HepG2 (cell line): ENCODE results near the gene USP15. TPM values are rescaled to one million over a fixed set of nuclear protein-coding genes. Genes with fewer than 3 reads are reported as not detected.

ENCODE experiments used
- ATAC-seq: fragments of 200-7000 bp; cut with Tn5 transposase; 3 replicates; pipeline ENCODE4 v1.9.1; 2020; ENCODE audit warnings: mild to moderate bottlenecking, moderate library complexity
- BruUV-seq: library from RNA; stranded (reverse); fragments of 400-500 nt; replicated peaks from 2 replicates; lab custom pipeline; 2021; lab: Mats Ljungman, UMichigan
- CTCF ChIA-PET: fragments of 300-600 bp; formaldehyde crosslinking; extraction: SDS; loops from one replicate; lab custom pipeline; 2021; ENCODE audit warnings: low total read pairs, inconsistent platforms, low intra/inter-chr PET ratio; lab: Yijun Ruan, JAX
- POLR2A ChIA-PET: fragments of 350-600 bp; sonication (Branson Sonifier 250); formaldehyde crosslinking; loops from one replicate; lab custom pipeline; 2020; ENCODE audit warnings: antibody characterized with exemption, inconsistent platforms; lab: Yijun Ruan, JAX
- DNase-seq: peaks from one replicate; pipeline ENCODE4 v3.0.0-alpha.2; 2015; ENCODE audit warnings: low spot score
- FAIRE-seq: peaks from 3 replicates; lab custom pipeline; 2011; peaks lifted over from hg19 to GRCh38; lab: Jason Lieb, UNC
- H2AFZ ChIP-seq: one replicate; pipeline ENCODE4 v1.6.1; 2011; ENCODE audit warnings: low read length, inconsistent platforms
- H3K27ac ChIP-seq: fragments of 300-600 bp; 3 replicates; pipeline ENCODE4 v1.8.0; 2011; ENCODE audit warnings: mixed run types, mild to moderate bottlenecking, mixed read lengths, low read length, inconsistent platforms; ENCODE audit not compliant: insufficient read depth; ENCODE audit errors: extremely low read length
- H3K27me3 ChIP-seq, 2 experiments: fragments of 200-600 bp in 1 of 2; 2 replicates in 1 of 2; 3 replicates in 1 of 2; pipeline versions ENCODE4 v1.6.0 to v1.8.0; 2011; ENCODE audit warnings: low read length in 2 of 2, mild to moderate bottlenecking in 2 of 2, moderate library complexity in 2 of 2, inconsistent platforms in 1 of 2; ENCODE audit not compliant: insufficient read depth in 2 of 2, control insufficient read depth in 1 of 2
- H3K36me3 ChIP-seq, 2 experiments: fragments of 200-600 bp in 1 of 2; replicated peaks in 1 of 2; 2 replicates in 1 of 2; 3 replicates in 1 of 2; pipeline versions ENCODE4 v1.5.1 to v1.8.0; 2011; ENCODE audit warnings: low read length in 2 of 2, inconsistent platforms in 1 of 2; ENCODE audit not compliant: insufficient read depth in 2 of 2, control insufficient read depth in 1 of 2
- H3K4me1 ChIP-seq: 2 replicates; pipeline ENCODE4 v1.5.1; 2012; ENCODE audit warnings: low read length, inconsistent platforms; ENCODE audit not compliant: insufficient read depth
- H3K4me2 ChIP-seq: 2 replicates; pipeline ENCODE4 v1.6.0; 2011; ENCODE audit warnings: low read depth, low read length, inconsistent platforms
- H3K4me3 ChIP-seq, 3 experiments: fragments of 200-600 bp in 1 of 3; sonication (generic), shearing (Covaris generic) in 1 of 3; replicated peaks in 1 of 3; 2 replicates each; pipeline ENCODE4 v1.5.1; 2011 to 2016; ENCODE audit warnings: low read length in 3 of 3, inconsistent platforms in 2 of 3, low read depth in 2 of 3, mild to moderate bottlenecking in 2 of 3, control low read depth in 1 of 3, mixed read lengths in 1 of 3; ENCODE audit not compliant: insufficient read depth in 1 of 3
- H3K79me2 ChIP-seq: one replicate; pipeline ENCODE4 v1.6.1; 2011; ENCODE audit warnings: low read length, inconsistent platforms; ENCODE audit not compliant: insufficient read depth
- H3K9ac ChIP-seq: 2 replicates; pipeline ENCODE4 v1.6.0; 2011; ENCODE audit warnings: mild to moderate bottlenecking, low read depth, low read length, inconsistent platforms; ENCODE audit not compliant: insufficient read depth
- H3K9me3 ChIP-seq: 2 replicates; pipeline ENCODE4 v1.5.1; 2012; ENCODE audit warnings: mild to moderate bottlenecking, low read length
- H4K20me1 ChIP-seq: 2 replicates; pipeline ENCODE4 v1.6.0; 2011; ENCODE audit warnings: inconsistent platforms, mild to moderate bottlenecking, low read length, moderate library complexity; ENCODE audit not compliant: insufficient read depth
- ESRRA ChIP-seq: sonication (generic); formaldehyde crosslinking; IDR thresholded peaks from 2 replicates; pipeline ENCODE4 v1.5.1; 2020; ENCODE audit warnings: mild to moderate bottlenecking, low read depth, missing genetic modification reagents
- NR0B2 ChIP-seq: sonication (generic); formaldehyde crosslinking; IDR thresholded peaks from 2 replicates; pipeline ENCODE4 v1.4.0; 2020; ENCODE audit warnings: mild to moderate bottlenecking, missing genetic modification reagents
- RFX3 ChIP-seq: IDR thresholded peaks from 2 replicates; pipeline ENCODE4 v1.6.1; 2016; ENCODE audit warnings: missing biosample characterization, missing genetic modification reagents
- RNF2 ChIP-seq: fragments of 450-650 bp; conservative IDR thresholded peaks from 2 replicates; pipeline ENCODE4 v1.6.1; 2016; ENCODE audit warnings: low read depth
- TAF1 ChIP-seq: sonication (generic); formaldehyde crosslinking; IDR thresholded peaks from 2 replicates; pipeline ENCODE4 v1.4.0; 2020; ENCODE audit warnings: missing genetic modification reagents
- USF2 ChIP-seq, 2 experiments: sonication (generic) in 1 of 2; formaldehyde crosslinking in 1 of 2; IDR thresholded peaks; 2 replicates each; pipeline versions ENCODE4 v1.5.1 to v1.6.1; 2011 to 2020; ENCODE audit warnings: borderline replicate concordance in 1 of 2, low read depth in 1 of 2, low read length in 1 of 2, mild to moderate bottlenecking in 1 of 2, missing genetic modification reagents in 1 of 2, moderate library complexity in 1 of 2
- ZBTB2 ChIP-seq: sonication (generic); formaldehyde crosslinking; IDR thresholded peaks from 2 replicates; pipeline ENCODE4 v1.8.0; 2022; ENCODE audit warnings: low read depth, missing genetic modification reagents
- ZFX ChIP-seq: sonication (generic); formaldehyde crosslinking; IDR thresholded peaks from 2 replicates; pipeline ENCODE4 v1.4.0; 2020; ENCODE audit warnings: mild to moderate bottlenecking, low read depth, missing genetic modification reagents, moderate library complexity
- ZHX1 ChIP-seq: sonication (generic); formaldehyde crosslinking; IDR thresholded peaks from 2 replicates; pipeline ENCODE4 v1.8.1; 2022; ENCODE audit warnings: low read depth, mild to moderate bottlenecking, missing genetic modification reagents
- ZKSCAN5 ChIP-seq: sonication (generic); formaldehyde crosslinking; IDR thresholded peaks from 2 replicates; pipeline ENCODE4 v1.5.1; 2020; ENCODE audit warnings: mild to moderate bottlenecking, missing genetic modification reagents
- ZNF468 ChIP-seq: sonication (generic); formaldehyde crosslinking; IDR thresholded peaks from 2 replicates; pipeline ENCODE4 v1.8.0; 2022; ENCODE audit warnings: mild to moderate bottlenecking, moderate library complexity, missing genetic modification reagents
- ZNF577 ChIP-seq: sonication (generic); formaldehyde crosslinking; IDR thresholded peaks from 2 replicates; pipeline ENCODE4 v1.4.0; 2020; ENCODE audit warnings: mild to moderate bottlenecking, low read depth, missing genetic modification reagents, borderline replicate concordance
- ZNF672 ChIP-seq: sonication (generic); formaldehyde crosslinking; IDR thresholded peaks from 2 replicates; pipeline ENCODE4 v1.8.1; 2022; ENCODE audit warnings: missing genetic modification reagents
- ZNF788 ChIP-seq: sonication (generic); formaldehyde crosslinking; IDR thresholded peaks from 2 replicates; pipeline ENCODE4 v1.5.0; 2020; ENCODE audit warnings: mild to moderate bottlenecking, missing genetic modification reagents, borderline replicate concordance
- ZUFSP ChIP-seq: sonication (generic); formaldehyde crosslinking; IDR thresholded peaks from 2 replicates; pipeline ENCODE4 v1.9.0; 2021; ENCODE audit warnings: missing genetic modification reagents, mild to moderate bottlenecking, borderline replicate concordance
- WGBS: methylation state at CpG from one replicate; pipeline ENCODE4 v1.1.6; 2017; ENCODE audit warnings: low lambda C conversion rate; 5-methylcytosine and 5-hydroxymethylcytosine counted together
- in situ Hi-C: cut with HindIII; loops from 2 replicates; pipeline ENCODE4 v1.10.0; 2017; ENCODE audit warnings: low pct_unique_long_range_greater_than_20kb; ENCODE audit not compliant: extremely low pct_ligation_motif_present
- intact Hi-C: fragments of 100-400 bp; cut with micrococcal nuclease; formaldehyde crosslinking; loops from one replicate; pipeline ENCODE4 v1.10.0; 2022; ENCODE audit not compliant: unreplicated experiment
- polyA plus RNA-seq, 8 experiments: library from polyadenylated mRNA; depleted of rRNA in 3 of 8; stranded (reverse) in 7 of 8; unstranded in 1 of 8; fragments of >200 nt; fragmentation: Illumina TruSeq in 4 of 8; extraction: Trizol in 4 of 8; gene quantifications; 2 replicates each; pipeline versions ENCODE4 v1.2.1 to v1.2.3, GENCODE V29; 2011 to 2016; ENCODE audit warnings: low read depth in 4 of 8, missing spikeins in 1 of 8, mixed read lengths in 1 of 8; ENCODE audit not compliant: insufficient read depth in 1 of 8
- total RNA-seq, 5 experiments: library from RNA; depleted of rRNA; stranded (reverse); fragments of >200 nt; fragmentation: Illumina TruSeq; extraction: Trizol; gene quantifications; 2 replicates each; pipeline ENCODE4 v1.2.3, GENCODE V29; 2016; ENCODE audit warnings: low read depth in 1 of 5

USP15 gene
- total and polyA plus RNA-seq, 2 of the 13 experiments (the other 11 are each of a cell fraction or from before 2014, with no cell fraction given), result 17.3 to 51.7 TPM

- DNase-seq, result no peak
- Histone ChIP-seq H3K9ac (no peak overlapping the region), H4K20me1 (no peaks in the 10 kb centered on the region), H3K4me2 (no peak overlapping the region), H3K79me2 (no peaks in the 10 kb centered on the region), H3K9me3 (no peaks in the 10 kb centered on the region; the same call in 1 of the 2 replicates), H3K27ac (no peak overlapping the region), H3K36me3 (peaks cover 0 to 3% of the 10 kb centered on the region in 2 experiments; a peak in 1 of 5 replicates), H3K4me1 (peaks cover 8% of the 10 kb centered on the region), H3K4me3 (no peak overlapping the region), H3K27me3 (no peaks in the 10 kb centered on the region), H2AFZ (no peak overlapping the region)
- in situ Hi-C loops (no loop called here), intact Hi-C loops (no loop called here)
- ChIA-PET CTCF (no interaction called here), POLR2A (no interaction called here)
- no TSS peak for BruUV-seq
- no peak for FAIRE-seq
- TF ChIP-seq ZNF672 (CRISPR knock-in tag) (no peak), ZNF468 (no peak), ZKSCAN5 (CRISPR knock-in tag) (no peak), ZNF577 (no peak), RFX3 (CRISPR knock-in tag) (no peak), ZNF788 (CRISPR knock-in tag) (no peak), TAF1 (CRISPR knock-in tag) (no peak), RNF2 (no peak), ZUFSP (CRISPR knock-in tag) (no peak), USF2 (IDR thresholded peaks at IDR 0.05; ENCODE audit: low read depth, low read length) (no peak), USF2 (CRISPR knock-in tag; IDR thresholded peaks at IDR 0.05; ENCODE audit: borderline replicate concordance) (no peak), ZHX1 (CRISPR knock-in tag) (no peak), ESRRA (no peak), ZFX (CRISPR knock-in tag) (no peak), NR0B2 (no peak), ZBTB2 (no peak)
- ATAC-seq, result no peak
- WGBS, result 98% methylated on average over 2 of the region's 2 CpGs
Measured at GRCh38 chr12:62372134-62372533, 111.9 kb downstream of the USP15 start.
